ENCODE measurements around the gene SUV39H1.
A peak's percentile ranks its signal among the peaks of the same experiment; 100 is the strongest.
"Not testable (repeated sequence)": the region's sequence is repeated elsewhere in the genome, so short reads cannot be mapped to it uniquely, and the experiment has no call there.

SUV39H1 gene

GRCh38 chrX:48696301-48696908 is at the start of gene SUV39H1:
SUV39H1 (plus strand) TSS chrX:48696734; CDS start chrX:48696785, 51 bp downstream.
- peak; percentile 79 for DNase-seq

GRCh38 chrX:48648336-48648751 is 48.2 kb upstream of the SUV39H1 start:
- DNase-seq, result peak; percentile 5

GRCh38 chrX:48649102-48649501 is 47.4 kb upstream of the SUV39H1 start:
- DNase-seq, result no peak

- DNase-seq, result not testable (repeated sequence)
Measured at GRCh38 chrX:48652055-48652579, 44.4 kb upstream of the SUV39H1 start.

GRCh38 chrX:48654746-48655145 is 41.8 kb upstream of the SUV39H1 start:
- not testable (repeated sequence) for DNase-seq

- not testable (repeated sequence) for DNase-seq
Measured at GRCh38 chrX:48659686-48660085, 36.8 kb upstream of the SUV39H1 start.

- DNase-seq, result no peak
Measured at GRCh38 chrX:48663241-48663640, 33.3 kb upstream of the SUV39H1 start.

- DNase-seq, result no peak
Measured at GRCh38 chrX:48664156-48664555, 32.4 kb upstream of the SUV39H1 start.

GRCh38 chrX:48665991-48666390 is 30.5 kb upstream of the SUV39H1 start:
- DNase-seq, result no peak

- DNase-seq, result no peak
Measured at GRCh38 chrX:48666649-48667048, 29.9 kb upstream of the SUV39H1 start.

- DNase-seq, result no peak
Measured at GRCh38 chrX:48667509-48667908, 29.0 kb upstream of the SUV39H1 start.

GRCh38 chrX:48668187-48668586 is 28.3 kb upstream of the SUV39H1 start:
- not testable (repeated sequence) for DNase-seq

- peak; percentile 85 for DNase-seq
Measured at GRCh38 chrX:48676106-48676892, 20.2 kb upstream of the SUV39H1 start.

GRCh38 chrX:48676893-48677270 is 19.7 kb upstream of the SUV39H1 start:
- peak; percentile 7 for DNase-seq

- DNase-seq, result no peak
Measured at GRCh38 chrX:48677516-48677915, 19.0 kb upstream of the SUV39H1 start.

- not testable (repeated sequence) for DNase-seq
Measured at GRCh38 chrX:48680467-48680866, 16.1 kb upstream of the SUV39H1 start.

- not testable (repeated sequence) for DNase-seq
Measured at GRCh38 chrX:48680925-48681324, 15.6 kb upstream of the SUV39H1 start.

GRCh38 chrX:48681539-48682183 is 14.9 kb upstream of the SUV39H1 start:
- no peak for DNase-seq

GRCh38 chrX:48682795-48683194 is 13.7 kb upstream of the SUV39H1 start:
- not testable (repeated sequence) for DNase-seq

GRCh38 chrX:48683411-48683982 is 13.0 kb upstream of the SUV39H1 start, which contains the start of gene WAS:
WAS (plus strand) TSS chrX:48683799; CDS start chrX:48683854, 55 bp downstream.
- peak; percentile 27 for DNase-seq

GRCh38 chrX:48684134-48684533 is 12.4 kb upstream of the SUV39H1 start:
- no peak for DNase-seq

GRCh38 chrX:48685416-48685815 is 11.1 kb upstream of the SUV39H1 start:
- no peak for DNase-seq

- no peak for DNase-seq
Measured at GRCh38 chrX:48688531-48689150, 7.9 kb upstream of the SUV39H1 start.

Measured in stimulated activated CD4-positive, alpha-beta T cell treated with anti-CD3 and anti-CD28 coated beads, Interleukin-4, amount 100 ng/mL, for 1 hour (primary cell).